GM19324 (cell line): ENCODE measurements around the gene WDR46.
A peak's percentile ranks its signal among the peaks of the same experiment; 100 is the strongest.
"Not testable (repeated sequence)": the region's sequence is repeated elsewhere in the genome, so short reads cannot be mapped to it uniquely, and the experiment has no call there.

Experiments used
- ATAC-seq: cut with Tn5 transposase; IDR thresholded peaks from one replicate; pipeline ENCODE4 v1.9.1; 2021; ENCODE audit warnings: mild to moderate bottlenecking, moderate library complexity; ENCODE audit not compliant: unreplicated experiment, low FRiP score

Gene WDR46

GRCh38 chr6:33288141-33288920, 708 bp downstream of the WDR46 start:
- ATAC-seq = peak; percentile 3

- no peak for ATAC-seq
Observed at GRCh38 chr6:33286946-33287914, 1.8 kb downstream of the WDR46 start.

GRCh38 chr6:33285214-33285613, 3.8 kb downstream of the WDR46 start:
- ATAC-seq = not testable (repeated sequence)

- no peak for ATAC-seq
Observed at GRCh38 chr6:33280539-33280938, 8.5 kb downstream of the WDR46 start.

GRCh38 chr6:33279971-33280511, 9.0 kb downstream of the WDR46 start:
- no peak for ATAC-seq

- ATAC-seq = no peak
Observed at GRCh38 chr6:33279257-33279695, 9.8 kb downstream of the WDR46 start.

GRCh38 chr6:33278810-33279209, 10.2 kb downstream of the WDR46 start:
- no peak for ATAC-seq

- ATAC-seq = no peak
Observed at GRCh38 chr6:33278392-33278741, 10.7 kb downstream of the WDR46 start.

GRCh38 chr6:33277663-33278391, 11.2 kb downstream of the WDR46 start:
- no peak for ATAC-seq

- peak; percentile 58 for ATAC-seq
Observed at GRCh38 chr6:33276864-33277662, 12.0 kb downstream of the WDR46 start, which contains the start of gene B3GALT4. B3GALT4 (plus strand) TSS chr6:33277123; CDS start chr6:33277420, 297 bp downstream.

GRCh38 chr6:33276581-33276863, 12.5 kb downstream of the WDR46 start:
- no peak for ATAC-seq

GRCh38 chr6:33275795-33276580, 13.1 kb downstream of the WDR46 start:
- ATAC-seq = not testable (repeated sequence)

GRCh38 chr6:33273924-33274902, 14.8 kb downstream of the WDR46 start:
- no peak for ATAC-seq

- no peak for ATAC-seq
Observed at GRCh38 chr6:33273129-33273923, 15.7 kb downstream of the WDR46 start.

- ATAC-seq = no peak
Observed at GRCh38 chr6:33272275-33273128, 16.5 kb downstream of the WDR46 start.
